GM18951 (cell line): ENCODE data around the gene TET2.

Experiments
- POLR2A ChIP-seq: IDR thresholded peaks from 4 replicates; pipeline ENCODE4 v1.6.1; 2011; ENCODE audit warnings: mild to moderate bottlenecking; ENCODE audit not compliant: insufficient read length, insufficient read depth; ENCODE audit errors: extremely low read depth
- in situ Hi-C: fragments of 300-500 bp; cut with MboI; formaldehyde crosslinking; loops from one replicate; pipeline ENCODE4 v1.12.0; 2022; ENCODE audit warnings: low sequenced_read_pairs, mixed read lengths, inconsistent platforms; ENCODE audit not compliant: unreplicated experiment

TET2 gene

DNA sequence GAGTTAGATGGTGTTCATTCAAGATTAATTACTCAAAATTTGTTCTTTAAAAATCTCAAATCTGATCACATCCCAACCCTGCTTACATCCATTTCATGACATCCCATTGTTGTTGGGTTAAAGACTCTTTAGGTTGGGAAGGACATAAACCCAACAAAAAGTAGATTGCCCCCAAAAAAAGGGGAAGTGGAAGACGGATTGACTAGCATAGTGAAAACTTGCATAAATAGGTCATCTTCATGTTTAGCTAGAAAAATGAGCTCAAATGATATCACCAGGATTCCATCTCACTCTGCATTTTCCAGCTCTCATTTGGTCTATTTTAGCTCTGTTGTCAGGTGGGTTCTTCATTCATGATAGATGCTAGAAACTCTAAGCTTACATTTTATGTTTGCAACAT, 18.5 kb upstream of the TET2 start:
- in situ Hi-C loops = no loop called here
- no peak for TF ChIP-seq POLR2A

DNA sequence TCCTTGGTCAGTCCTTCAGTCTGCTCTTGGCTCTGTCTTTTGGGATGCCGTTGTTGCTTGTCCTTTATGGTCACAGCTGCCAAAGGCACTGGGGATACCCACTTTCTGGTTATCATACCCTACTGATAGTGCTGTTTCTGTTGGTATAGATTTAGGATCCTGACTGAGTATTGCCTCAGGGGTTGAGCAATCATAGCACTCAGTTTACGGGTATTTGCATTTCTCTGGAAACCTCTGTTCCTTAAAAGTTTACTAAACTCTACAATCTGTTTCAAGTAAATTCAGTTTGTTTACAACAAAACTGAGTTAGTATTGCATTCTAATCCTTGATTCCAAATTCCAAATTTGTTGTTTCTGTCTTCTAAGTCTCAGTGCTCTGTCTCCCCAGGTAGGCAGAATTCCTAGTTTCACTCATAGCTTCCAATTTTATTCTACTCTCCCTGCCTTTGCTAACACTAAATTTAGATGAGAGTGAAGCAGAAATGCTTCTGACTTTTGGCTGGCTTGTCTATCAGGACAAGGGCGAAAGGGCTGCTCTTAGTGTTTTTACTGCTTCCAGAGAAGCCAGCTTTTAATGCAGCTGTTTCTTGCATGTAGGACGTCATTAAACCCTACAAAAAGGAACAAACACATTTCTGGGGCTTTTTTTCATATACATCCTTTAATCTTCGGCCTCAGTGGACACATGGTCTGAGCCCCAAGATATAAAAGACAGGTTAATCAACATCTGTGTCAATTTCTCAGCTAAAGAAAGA, 17.2 kb upstream of the TET2 start:
- in situ Hi-C loops = no loop called here
- TF ChIP-seq POLR2A = no peak

DNA sequence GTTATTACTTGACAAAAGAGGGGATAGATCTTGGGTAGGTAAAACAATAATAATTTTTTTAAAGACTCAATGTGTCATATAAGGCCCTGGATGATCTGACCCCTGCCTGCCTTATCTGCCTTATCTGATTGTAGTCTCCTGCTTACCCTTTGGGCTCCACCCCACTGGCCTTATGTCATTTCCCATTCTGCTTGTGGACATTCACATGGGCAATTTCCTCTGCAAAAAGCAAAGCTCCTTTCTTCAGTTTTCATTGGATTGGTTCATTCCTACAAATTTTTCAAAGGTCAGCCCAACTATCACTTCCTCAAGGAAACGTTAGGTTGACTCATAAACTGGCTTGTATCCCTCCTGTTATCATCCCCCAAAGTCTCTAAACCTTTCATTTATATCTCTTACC, 15.7 kb upstream of the TET2 start:
- no peak for TF ChIP-seq POLR2A
- in situ Hi-C loops = no loop called here

DNA sequence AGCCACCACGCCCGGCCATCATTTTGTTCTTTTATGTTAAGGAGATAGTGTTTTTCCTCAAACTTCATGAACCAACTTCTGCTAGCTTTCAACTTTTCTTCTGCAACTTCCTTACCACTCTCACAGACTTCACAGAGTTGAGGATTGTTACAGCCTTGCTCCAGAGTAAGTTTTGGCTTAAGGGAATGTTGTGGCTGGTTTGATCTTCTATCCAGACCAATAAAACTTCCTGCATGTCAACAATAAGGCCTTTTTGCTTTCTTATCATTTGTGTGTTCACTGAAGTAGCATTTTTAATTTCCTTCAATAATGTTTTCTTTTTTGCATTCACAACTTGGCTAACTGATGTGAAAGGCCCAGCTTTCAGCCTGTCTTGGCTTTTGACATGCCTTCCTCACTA, 12.7 kb upstream of the TET2 start:
- no peak for TF ChIP-seq POLR2A
- in situ Hi-C loops = no loop called here

DNA sequence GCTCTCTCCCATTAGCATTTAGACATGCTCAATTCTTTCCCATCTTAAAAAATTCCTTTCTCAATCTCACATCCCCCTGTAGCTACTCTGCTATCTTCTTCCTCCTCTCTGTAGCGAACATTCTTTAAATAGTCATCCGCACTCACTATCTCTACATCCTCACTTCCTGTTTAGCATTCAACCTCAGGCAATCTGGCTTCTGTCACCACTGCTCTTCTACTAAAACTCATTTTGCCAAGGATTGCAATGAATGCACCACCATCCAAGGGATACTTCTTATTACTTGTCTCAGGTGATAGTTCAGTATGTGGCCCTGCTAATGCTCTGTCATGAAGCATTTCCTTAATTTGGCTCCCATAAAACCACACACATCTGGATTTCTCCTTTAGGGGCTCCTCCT, 10.9 kb upstream of the TET2 start:
- in situ Hi-C loops = no loop called here
- TF ChIP-seq POLR2A = no peak

DNA sequence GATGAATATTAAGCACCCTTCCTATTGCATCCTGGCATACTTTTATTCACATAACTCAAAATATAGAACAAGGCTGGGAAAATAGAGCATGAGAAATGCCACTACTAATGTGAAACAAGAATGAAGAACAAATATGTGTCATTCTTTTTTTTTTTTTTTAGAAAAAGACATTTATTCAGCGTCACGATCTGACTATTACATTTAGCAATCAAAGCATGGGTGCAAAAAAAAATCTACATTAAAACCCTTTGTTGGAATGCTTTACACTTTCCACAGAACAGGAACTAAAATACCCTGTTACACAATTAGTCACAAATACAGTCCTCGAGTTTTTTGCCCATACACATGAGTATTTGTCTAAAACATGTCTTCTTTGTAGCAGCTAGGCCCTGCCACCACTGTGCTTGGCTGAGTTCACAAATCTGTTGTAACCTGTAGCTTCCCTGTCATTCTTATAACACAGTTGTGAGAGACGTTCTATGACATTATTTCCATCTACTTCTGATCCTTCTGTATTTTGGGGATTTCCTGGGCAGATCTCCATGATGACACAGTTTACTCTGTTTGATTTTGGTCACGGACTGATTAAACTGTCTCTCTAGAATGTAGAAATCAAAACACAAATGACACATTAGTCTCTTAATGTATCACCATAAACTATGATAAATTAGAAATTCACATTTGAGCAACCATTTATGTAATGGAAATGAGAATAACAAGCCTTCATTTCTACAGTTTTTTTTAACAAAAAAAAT, 9.4 kb upstream of the TET2 start:
- no peak for TF ChIP-seq POLR2A
- in situ Hi-C loops = no loop called here

DNA sequence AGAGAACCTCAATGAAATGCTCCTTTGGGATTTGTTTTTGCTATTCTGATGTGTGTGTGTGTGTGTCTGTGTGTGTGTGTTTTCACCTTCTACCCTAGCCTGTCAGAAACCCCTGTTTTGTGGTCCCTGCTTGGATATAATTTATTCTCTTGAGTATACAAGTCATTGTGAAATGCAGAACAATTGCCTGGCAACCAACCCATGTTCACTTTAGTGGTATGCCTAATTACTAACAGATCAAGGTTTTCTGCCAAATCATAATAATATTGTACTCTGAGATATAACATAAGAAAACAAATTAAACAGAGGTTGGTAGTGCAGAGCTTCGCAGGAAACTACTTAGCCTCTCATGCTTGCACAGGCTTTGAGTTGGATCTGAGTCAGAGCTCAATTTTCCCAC, 7.0 kb upstream of the TET2 start:
- in situ Hi-C loops = no loop called here
- no peak for TF ChIP-seq POLR2A

DNA sequence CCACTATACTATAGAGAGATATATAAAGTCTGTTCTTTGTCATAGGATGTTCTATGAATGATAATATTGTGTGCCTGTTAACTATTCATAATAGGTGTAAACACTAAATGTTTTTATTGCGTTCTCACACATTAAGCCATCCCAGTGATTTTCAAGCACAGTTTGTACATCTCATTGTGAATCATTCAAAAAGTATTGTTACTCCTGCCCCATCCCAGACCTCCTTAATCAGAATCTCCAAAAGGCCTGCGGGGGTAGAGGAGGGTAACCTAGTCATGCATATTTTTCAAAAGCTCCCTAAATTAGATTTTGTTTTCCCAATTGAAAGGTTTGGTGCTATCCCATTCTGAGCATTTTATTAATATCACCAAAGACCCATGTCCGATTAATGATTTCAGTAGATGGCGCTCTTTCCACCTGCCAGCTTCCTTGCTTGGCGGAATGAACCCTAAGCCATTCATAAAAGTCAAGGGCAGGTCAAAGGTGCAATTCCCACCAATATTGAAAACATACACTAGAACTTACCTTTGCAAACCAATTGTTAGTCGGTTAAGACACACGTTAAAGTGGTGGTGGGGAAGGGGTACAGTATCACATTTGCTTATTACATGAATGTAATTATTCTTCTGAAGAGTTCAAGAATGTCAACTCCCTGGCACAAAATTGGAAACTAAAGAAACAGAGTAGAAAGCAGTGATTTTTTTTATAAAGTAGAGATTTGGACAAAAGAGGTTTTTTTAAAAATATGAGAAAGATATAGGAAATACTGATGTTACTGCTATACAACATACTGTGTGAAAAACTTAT, 5.8 kb upstream of the TET2 start:
- in situ Hi-C loops = no loop called here

DNA sequence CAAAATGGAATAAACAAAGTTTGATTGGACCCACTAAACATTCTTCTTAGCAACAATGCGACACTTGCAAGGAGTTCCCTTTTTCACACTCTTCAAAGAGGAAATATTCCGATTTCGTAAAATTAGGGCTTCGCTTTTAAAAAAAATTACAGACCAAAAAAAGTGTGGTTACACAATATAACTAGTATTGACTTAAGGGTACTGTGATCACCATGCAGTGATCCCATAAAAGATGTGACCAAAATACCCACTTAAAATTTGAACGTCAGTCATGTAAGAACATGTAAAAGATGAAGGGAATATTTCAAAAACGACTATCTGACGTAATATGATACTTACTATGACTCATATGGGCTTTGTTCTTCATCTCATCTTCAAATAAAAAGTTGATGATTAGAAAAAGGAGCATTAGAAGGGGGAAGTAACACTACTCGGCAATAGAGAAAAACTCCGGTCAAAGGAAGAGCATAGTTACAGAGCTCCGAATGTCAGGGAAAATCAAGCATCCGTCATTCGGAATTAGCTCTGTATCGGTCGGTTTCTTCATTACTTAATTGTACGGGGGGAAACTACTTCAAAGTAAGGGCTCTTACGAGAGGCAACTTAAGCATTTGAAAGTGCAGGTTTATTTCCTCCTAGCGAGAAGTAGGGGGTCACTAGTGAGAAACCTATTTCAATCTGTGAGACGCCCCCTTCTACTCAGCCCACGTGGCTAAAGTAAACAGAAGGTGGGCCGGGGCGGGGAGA, 1.3 kb upstream of the TET2 start:
- TF ChIP-seq POLR2A = no peak
- in situ Hi-C loops = loop anchor here (5.0 kb wide), 1 partner anchor 322 kb away; no protein-coding TSS in a partner anchor

More for the DNA sequence above, 5.8 kb upstream of the TET2 start:
- TF ChIP-seq POLR2A = no peak

DNA sequence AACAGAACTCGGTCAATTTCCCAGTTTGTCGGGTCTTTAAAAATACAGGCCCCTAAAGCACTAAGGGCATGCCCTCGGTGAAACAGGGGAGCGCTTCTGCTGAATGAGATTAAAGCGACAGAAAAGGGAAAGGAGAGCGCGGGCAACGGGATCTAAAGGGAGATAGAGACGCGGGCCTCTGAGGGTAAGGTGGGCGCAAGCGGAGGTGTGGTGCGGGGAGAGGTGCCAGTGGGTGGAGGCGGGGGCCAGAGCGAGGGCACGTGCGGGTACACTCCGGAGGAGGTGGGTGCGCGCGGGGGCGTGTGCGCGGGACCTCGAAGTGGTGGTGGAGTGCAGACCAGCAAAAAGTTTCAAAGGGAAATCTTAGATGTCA, 787 bp upstream of the TET2 start:
- in situ Hi-C loops = loop anchor here (5.0 kb wide), 1 partner anchor 321 kb away; no protein-coding TSS in a partner anchor
- no peak for TF ChIP-seq POLR2A

DNA sequence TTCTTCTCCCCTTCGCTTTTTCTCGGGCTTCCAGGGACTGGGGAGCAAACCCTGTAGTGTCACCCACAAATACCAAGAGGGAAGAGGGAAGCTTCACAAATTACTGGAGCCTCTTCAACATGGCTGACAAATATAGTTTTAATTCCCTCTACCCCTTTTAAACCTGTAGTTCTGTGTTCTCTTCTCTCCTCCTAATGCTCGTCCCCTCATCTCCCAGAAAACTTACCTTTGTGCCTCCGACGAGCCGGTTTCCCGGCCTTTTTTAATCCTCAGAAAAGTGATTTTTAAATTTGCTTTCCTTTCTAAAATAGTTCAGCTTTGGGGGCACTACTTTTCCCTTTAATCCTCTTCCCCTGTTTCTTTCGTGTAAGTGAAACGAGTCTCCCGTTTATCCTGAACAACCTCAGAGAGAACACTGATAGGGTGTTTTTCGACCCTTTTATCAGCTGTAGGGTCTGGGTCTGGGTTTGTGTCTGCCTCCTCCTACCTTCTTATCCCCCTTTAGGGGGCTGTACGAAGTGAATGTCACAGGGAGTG, 408 bp downstream of the TET2 start:
- TF ChIP-seq POLR2A = no peak
- in situ Hi-C loops = loop anchor here (5.0 kb wide), 1 partner anchor 320 kb away; no protein-coding TSS in a partner anchor

DNA sequence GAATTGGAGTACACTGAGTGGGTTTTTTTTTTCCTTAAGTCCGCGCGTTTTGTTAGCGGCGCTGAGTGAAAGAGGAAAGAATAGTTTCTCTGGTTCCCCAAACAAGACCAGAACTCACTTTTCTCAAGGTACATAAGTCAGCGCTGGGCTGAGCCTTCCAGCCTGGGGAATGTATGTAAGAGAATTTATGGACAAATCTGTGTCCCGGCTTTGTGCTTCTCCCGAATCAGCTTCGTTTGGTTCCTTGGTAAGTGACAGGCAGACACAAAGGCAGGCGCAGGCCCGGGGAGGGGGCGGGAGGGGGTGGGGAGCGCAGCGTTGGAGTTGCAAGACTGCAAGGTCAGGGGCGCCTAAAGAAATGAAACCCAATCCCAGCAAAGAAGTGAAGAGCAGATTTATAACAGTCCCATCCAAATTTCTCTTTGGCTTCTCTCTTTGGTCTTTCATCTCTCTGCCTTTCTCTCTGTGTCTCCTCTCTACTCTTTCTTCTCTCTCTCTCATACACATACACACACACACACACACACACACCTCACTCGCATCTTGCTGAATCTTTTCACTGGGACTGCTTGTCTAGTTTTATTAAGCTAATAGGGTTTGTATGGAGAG, 981 bp downstream of the TET2 start:
- in situ Hi-C loops = loop anchor here (5.0 kb wide), 1 partner anchor 320 kb away; no protein-coding TSS in a partner anchor
- TF ChIP-seq POLR2A = no peak
